Activated naive CD4-positive, alpha-beta T cell treated with anti-CD3 and anti-CD28 coated beads for 36 hours (primary cell): ENCODE data around the gene ZYG11A. TPM values are rescaled to one million over a fixed set of nuclear protein-coding genes. Genes with fewer than 3 reads are reported as not detected.
A peak's percentile ranks its signal among the peaks of the same experiment; 100 is the strongest.

Experiments used
- CTCF ChIA-PET: fragments of 350-600 bp; sonication (Branson Sonifier 250); formaldehyde crosslinking; loops from one replicate; lab custom pipeline; 2021; ENCODE audit warnings: antibody characterized with exemption; lab: Charles Lee
- DNase-seq: peaks from one replicate; pipeline ENCODE4 v3.0.0-alpha.2; 2020
- H3K27ac Mint-ChIP-seq: one replicate; pipeline ENCODE4 v1.8.0; 2021; ENCODE audit warnings: mild to moderate bottlenecking, mixed read lengths
- H3K27me3 Mint-ChIP-seq: one replicate; pipeline ENCODE4 v1.8.0; 2021; ENCODE audit warnings: low read depth, mixed read lengths
- H3K36me3 Mint-ChIP-seq: one replicate; pipeline ENCODE4 v1.8.0; 2021; ENCODE audit warnings: low read depth, mixed read lengths
- H3K4me1 Mint-ChIP-seq: one replicate; pipeline ENCODE4 v1.8.0; 2021; ENCODE audit warnings: low read depth, mixed read lengths
- H3K4me3 Mint-ChIP-seq: one replicate; pipeline ENCODE4 v1.8.0; 2021; ENCODE audit warnings: mild to moderate bottlenecking, moderate library complexity, mixed read lengths
- H3K9me3 Mint-ChIP-seq: one replicate; pipeline ENCODE4 v1.8.0; 2021; ENCODE audit warnings: mixed read lengths
- intact Hi-C: fragments of 100-400 bp; cut with micrococcal nuclease; formaldehyde crosslinking; loops from one replicate; pipeline ENCODE4 v1.15.1; 2023
- total RNA-seq, 2 experiments: library from RNA; stranded (reverse); gene quantifications; one replicate each; pipeline ENCODE4 v1.2.3, GENCODE V29; 2021

ZYG11A gene
- total RNA-seq, 2 experiments from 2014 or later = 0.05 TPM

DNA sequence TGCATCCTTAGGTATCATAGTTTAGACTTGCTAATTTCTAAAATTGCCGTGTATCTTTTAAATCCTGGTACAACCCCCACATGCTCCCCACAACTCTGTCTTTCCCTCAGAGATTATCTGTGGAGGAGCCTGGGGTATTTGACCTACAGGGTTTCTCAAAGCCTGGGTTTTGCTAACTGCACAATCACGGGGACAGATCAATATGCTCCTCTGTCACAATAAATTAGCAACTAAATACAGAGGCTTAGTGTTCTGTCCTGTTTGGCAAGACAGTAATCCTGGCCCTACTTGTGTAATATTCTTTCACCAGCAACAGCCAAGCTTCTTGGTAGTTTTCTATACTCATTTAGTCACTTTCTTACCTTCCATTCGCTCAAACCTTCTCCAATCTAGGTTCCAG, 70.5 kb downstream of the ZYG11A start:
- H3K9me3 Mint-ChIP-seq = no peaks in the 10 kb centered on the region
- H3K4me1 Mint-ChIP-seq = peaks cover 2% of the 10 kb centered on the region
- CTCF ChIA-PET = no interaction called here
- H3K27me3 Mint-ChIP-seq = no peaks in the 10 kb centered on the region
- intact Hi-C loops = no loop called here
- no peaks in the 10 kb centered on the region for H3K36me3 Mint-ChIP-seq
- no peak overlapping the region for H3K27ac Mint-ChIP-seq
- no peak overlapping the region for H3K4me3 Mint-ChIP-seq
- DNase-seq = no peak

DNA sequence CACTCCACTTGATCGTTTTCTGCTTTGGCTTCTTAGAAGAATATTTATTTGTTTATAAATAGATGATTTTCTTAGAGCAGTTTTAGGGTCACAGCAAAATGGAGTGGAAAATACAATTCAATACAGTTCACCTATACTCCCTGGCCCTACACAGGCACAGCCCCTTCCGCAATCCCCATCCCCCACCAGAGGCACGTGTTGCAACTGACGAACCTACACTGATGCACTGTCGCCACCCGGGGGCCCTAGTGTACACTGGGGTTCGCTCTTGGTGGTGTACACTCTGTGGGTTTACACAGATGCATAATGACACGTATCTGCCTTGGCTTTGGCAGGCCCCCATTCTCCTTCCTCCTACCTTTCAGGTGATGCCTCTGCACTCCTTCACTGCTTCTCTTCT, 71.0 kb downstream of the ZYG11A start:
- H3K9me3 Mint-ChIP-seq = no peaks in the 10 kb centered on the region
- DNase-seq = peak; percentile 34
- no peaks in the 10 kb centered on the region for H3K36me3 Mint-ChIP-seq
- no peak overlapping the region for H3K4me3 Mint-ChIP-seq
- no peak overlapping the region for H3K27ac Mint-ChIP-seq
- peaks cover 2% of the 10 kb centered on the region for H3K4me1 Mint-ChIP-seq
- no peaks in the 10 kb centered on the region for H3K27me3 Mint-ChIP-seq
- intact Hi-C loops = no loop called here
- CTCF ChIA-PET = no interaction called here

DNA sequence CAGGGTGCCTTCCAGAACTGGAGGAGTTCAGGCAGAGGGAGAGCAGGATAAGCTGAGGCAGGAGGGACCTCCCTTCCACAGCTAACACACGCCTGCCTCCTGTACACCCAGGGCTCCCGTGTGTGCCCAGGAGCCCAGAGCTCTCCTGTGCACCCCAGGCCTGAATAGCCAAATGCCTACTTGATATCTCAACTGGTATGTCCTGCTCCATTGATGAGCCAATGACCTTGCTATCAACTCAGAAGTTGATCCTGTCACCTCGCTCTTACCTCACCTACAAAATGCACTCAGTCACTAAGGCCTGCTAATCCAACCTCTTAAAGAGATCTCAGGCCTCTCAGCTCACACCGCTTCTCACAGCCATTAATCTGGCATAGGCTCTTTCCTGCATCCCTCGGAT, 71.9 kb downstream of the ZYG11A start:
- peaks cover 7% of the 10 kb centered on the region for H3K4me1 Mint-ChIP-seq
- no peak overlapping the region for H3K27ac Mint-ChIP-seq
- CTCF ChIA-PET = interaction anchor here (1.2 kb wide), 1 partner anchor 8 kb away, joined by 3 read pairs; no protein-coding TSS in a partner anchor
- no peaks in the 10 kb centered on the region for H3K9me3 Mint-ChIP-seq
- no peak for DNase-seq
- intact Hi-C loops = no loop called here
- no peaks in the 10 kb centered on the region for H3K27me3 Mint-ChIP-seq
- no peak overlapping the region for H3K4me3 Mint-ChIP-seq
- H3K36me3 Mint-ChIP-seq = no peaks in the 10 kb centered on the region

DNA sequence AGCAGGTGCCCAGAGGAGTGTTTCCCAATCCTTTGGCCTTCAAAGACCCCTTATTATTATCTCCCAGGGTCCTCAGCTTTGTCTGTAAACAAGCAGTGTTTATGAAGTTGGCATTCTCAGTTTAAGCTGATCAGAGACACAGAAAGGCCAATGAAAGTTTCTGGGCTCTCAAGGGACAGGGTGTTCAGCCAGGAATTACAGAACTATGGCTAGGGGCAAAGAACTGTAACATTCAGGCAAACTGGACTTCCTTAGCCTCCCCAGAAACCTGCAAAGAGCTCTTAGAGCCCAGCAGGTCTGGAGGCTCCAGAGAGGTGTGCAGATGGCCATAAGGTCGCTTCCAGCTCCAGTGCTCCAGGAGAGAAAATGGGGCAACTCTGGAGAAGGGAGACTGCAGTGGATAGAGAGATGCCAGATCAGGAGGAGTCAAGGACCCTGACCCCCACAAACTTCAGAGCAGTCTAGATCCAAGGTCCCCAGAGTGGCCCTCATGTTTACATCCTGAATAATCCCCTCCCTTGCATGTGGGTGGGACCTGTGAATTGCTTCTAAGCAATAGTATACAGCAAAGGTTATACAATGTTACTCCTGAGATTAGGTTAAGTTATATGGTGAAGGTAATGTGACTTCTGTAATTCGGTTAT, 72.8 kb downstream of the ZYG11A start:
- no peaks in the 10 kb centered on the region for H3K9me3 Mint-ChIP-seq
- intact Hi-C loops = no loop called here
- H3K4me1 Mint-ChIP-seq = peaks cover 16% of the 10 kb centered on the region
- no peak overlapping the region for H3K27ac Mint-ChIP-seq
- no peak for DNase-seq
- H3K4me3 Mint-ChIP-seq = no peak overlapping the region
- H3K36me3 Mint-ChIP-seq = no peaks in the 10 kb centered on the region
- H3K27me3 Mint-ChIP-seq = no peaks in the 10 kb centered on the region
- CTCF ChIA-PET = interaction anchor here (1.2 kb wide), 1 partner anchor 9 kb away, joined by 3 read pairs; no protein-coding TSS in a partner anchor

DNA sequence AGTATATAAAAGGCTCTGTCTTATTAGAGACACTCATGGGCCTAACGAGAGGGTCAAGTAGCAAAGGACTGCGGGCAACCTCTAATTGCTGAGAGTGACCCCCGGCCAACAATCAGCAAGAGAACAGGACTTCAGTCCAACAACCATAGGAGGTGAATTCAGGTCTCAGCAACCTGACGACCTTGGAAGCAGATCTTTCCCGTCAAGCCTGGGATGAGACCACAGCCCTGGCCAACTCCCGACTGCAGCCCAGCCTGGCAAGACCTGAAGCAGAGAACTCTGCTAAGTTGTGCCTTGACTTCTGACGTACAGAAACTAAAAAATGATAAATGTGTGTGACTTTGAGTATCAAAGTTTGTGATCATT, 73.3 kb downstream of the ZYG11A start:
- intact Hi-C loops = no loop called here
- Mint-ChIP-seq H3K27ac (no peak overlapping the region), H3K9me3 (no peaks in the 10 kb centered on the region), H3K36me3 (no peaks in the 10 kb centered on the region), H3K27me3 (no peaks in the 10 kb centered on the region), H3K4me3 (no peak overlapping the region), H3K4me1 (peaks cover 21% of the 10 kb centered on the region)
- CTCF ChIA-PET = no interaction called here
- no peak for DNase-seq

DNA sequence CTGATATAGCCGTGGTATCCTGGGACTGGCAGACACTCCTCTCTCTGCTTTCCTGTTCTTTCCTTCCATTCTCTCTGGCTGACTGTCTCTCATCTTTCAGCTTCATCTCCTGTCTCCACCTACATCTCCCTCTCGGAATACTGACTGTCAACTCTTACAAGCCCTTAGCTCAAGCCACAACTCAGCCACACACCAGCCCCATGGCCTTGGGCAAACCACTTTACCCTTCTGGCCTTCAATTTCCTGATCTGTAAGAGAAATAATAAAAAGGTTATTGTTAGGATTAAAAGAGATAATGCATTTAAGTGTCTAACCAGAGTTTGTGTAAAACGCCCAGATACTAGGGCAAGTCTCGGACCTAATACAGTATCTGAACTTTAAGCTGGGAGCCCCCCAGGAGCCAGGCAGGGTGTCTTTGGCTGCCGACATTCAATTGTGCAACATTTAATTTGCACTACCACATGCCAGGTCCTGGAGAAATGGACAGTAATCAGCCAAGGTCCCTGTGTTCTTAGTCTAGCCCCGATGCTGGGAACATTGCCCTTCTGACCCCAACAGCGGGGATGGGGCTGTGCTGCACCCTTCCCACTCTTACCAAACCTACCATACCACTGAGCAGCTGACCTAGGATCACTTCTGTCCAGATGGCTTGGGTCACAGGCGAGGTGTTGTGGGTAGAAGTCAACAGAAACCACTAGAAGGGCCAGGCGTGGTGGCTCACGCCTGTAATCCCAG, 73.8 kb downstream of the ZYG11A start:
- no peak overlapping the region for H3K27ac Mint-ChIP-seq
- no peaks in the 10 kb centered on the region for H3K9me3 Mint-ChIP-seq
- no peak overlapping the region for H3K4me3 Mint-ChIP-seq
- no peaks in the 10 kb centered on the region for H3K36me3 Mint-ChIP-seq
- peaks cover 21% of the 10 kb centered on the region for H3K4me1 Mint-ChIP-seq
- CTCF ChIA-PET = no interaction called here
- no peak for DNase-seq
- no peaks in the 10 kb centered on the region for H3K27me3 Mint-ChIP-seq
- intact Hi-C loops = no loop called here

DNA sequence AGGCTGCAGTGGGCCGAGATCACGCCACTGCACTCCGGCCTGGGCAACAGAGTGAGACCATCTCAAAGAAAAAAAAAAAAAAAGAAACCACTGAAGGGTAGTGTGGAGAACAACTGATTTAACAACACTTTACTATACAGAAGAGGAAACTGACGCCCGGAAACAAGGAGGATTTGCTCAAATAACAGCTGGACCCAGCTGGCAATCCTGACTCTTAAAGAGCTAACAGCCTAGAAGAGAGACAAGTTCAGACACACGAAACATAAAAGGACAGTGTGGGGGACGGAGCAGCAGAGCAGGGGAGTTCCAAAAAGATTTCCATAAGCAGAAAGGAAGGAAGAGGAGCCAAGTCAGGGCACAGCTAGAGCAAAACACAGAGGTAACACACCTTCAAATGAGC, 74.6 kb downstream of the ZYG11A start:
- intact Hi-C loops = no loop called here

DNA sequence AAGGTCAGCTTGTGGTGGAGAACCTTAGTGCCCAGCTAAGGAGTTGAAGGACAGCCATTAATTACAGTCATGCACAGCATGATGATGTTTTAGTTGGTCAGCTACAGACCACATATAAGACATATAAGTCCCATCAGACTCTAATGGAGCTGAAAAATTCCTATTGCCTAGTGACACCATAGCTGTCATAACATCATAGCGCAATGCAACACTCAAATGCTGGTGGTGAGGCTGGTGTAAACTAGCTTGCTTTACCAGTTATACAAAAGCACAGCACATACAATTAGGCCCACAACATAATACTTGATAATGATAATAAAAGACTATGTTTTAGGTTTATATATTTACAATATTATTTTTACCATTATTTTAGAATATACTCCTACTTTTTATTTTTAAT, 75.0 kb downstream of the ZYG11A start:
- H3K27me3 Mint-ChIP-seq = no peaks in the 10 kb centered on the region
- H3K4me3 Mint-ChIP-seq = no peak overlapping the region
- intact Hi-C loops = no loop called here
- H3K4me1 Mint-ChIP-seq = peaks cover 26% of the 10 kb centered on the region
- H3K36me3 Mint-ChIP-seq = no peaks in the 10 kb centered on the region
- no peak overlapping the region for H3K27ac Mint-ChIP-seq
- no peak for DNase-seq
- no peaks in the 10 kb centered on the region for H3K9me3 Mint-ChIP-seq
- CTCF ChIA-PET = interaction anchor here (0.6 kb wide), 1 partner anchor 257 kb away, joined by 4 read pairs; no protein-coding TSS in a partner anchor

More for the DNA sequence above, 74.6 kb downstream of the ZYG11A start:
- CTCF ChIA-PET = interaction anchor here (0.6 kb wide), 1 partner anchor 257 kb away, joined by 4 read pairs; no protein-coding TSS in a partner anchor
- H3K4me3 Mint-ChIP-seq = no peak overlapping the region
- no peak overlapping the region for H3K27ac Mint-ChIP-seq
- H3K9me3 Mint-ChIP-seq = no peaks in the 10 kb centered on the region
- DNase-seq = no peak
- no peaks in the 10 kb centered on the region for H3K27me3 Mint-ChIP-seq
- H3K4me1 Mint-ChIP-seq = peaks cover 25% of the 10 kb centered on the region
- H3K36me3 Mint-ChIP-seq = no peaks in the 10 kb centered on the region

DNA sequence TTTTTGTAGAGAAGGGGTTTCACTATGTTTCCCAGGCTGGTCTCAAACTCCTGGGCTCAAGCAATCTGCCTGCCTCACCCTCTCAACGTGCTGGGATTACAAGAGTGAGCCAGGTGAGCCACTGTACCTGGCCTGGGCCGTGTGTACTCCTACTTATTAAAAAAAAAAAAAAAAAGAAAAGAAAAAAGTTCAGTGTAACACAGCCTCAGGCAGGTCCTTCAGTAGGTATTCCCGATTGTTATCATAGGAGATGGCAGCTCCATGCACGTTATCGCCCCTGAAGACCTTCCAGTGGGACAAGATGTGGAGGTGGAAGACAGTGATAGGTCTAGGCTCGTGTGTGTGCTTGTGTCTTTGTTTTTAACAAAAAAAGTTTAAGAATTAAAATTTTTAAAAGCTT, 75.6 kb downstream of the ZYG11A start:
- Mint-ChIP-seq H3K4me3 (no peak overlapping the region), H3K36me3 (no peaks in the 10 kb centered on the region), H3K27ac (no peak overlapping the region), H3K27me3 (no peaks in the 10 kb centered on the region), H3K9me3 (no peaks in the 10 kb centered on the region), H3K4me1 (peaks cover 27% of the 10 kb centered on the region)
- intact Hi-C loops = no loop called here
- DNase-seq = no peak
- CTCF ChIA-PET = no interaction called here

DNA sequence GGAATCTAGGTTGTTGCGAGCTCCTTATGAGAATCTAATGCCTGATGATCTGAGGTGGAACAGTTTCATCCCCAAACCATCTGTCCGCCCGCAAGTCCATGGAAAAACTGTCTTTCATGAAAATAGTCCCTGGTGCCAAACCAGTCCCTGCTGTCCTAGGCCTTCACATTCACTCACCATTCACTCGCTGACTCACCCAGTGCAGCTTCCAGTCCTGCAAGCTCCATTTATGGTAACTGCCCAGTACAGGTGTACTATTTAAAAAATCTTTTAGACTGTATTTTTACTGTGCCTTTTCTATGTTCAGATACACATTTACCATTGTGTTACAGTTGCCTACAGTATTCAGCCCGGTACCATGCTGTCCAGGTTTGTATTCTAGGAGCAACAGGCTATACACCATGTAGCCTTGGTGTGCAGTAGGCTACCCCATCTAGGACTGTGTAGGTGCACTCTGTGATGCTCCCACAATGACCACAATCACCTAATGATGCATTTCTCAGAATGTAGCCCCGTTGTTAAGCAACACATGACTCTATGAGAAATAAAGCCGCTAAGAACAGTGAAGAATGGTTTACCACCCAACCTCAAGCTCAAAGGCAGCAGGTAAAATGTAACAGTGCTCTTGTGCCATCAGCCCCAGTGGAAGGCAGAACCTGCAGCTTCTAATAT, 76.6 kb downstream of the ZYG11A start:
- Mint-ChIP-seq H3K36me3 (no peaks in the 10 kb centered on the region), H3K4me1 (peaks cover 27% of the 10 kb centered on the region), H3K27me3 (no peaks in the 10 kb centered on the region), H3K27ac (no peak overlapping the region), H3K9me3 (no peaks in the 10 kb centered on the region), H3K4me3 (no peak overlapping the region)
- CTCF ChIA-PET = no interaction called here
- DNase-seq = no peak
- intact Hi-C loops = no loop called here

DNA sequence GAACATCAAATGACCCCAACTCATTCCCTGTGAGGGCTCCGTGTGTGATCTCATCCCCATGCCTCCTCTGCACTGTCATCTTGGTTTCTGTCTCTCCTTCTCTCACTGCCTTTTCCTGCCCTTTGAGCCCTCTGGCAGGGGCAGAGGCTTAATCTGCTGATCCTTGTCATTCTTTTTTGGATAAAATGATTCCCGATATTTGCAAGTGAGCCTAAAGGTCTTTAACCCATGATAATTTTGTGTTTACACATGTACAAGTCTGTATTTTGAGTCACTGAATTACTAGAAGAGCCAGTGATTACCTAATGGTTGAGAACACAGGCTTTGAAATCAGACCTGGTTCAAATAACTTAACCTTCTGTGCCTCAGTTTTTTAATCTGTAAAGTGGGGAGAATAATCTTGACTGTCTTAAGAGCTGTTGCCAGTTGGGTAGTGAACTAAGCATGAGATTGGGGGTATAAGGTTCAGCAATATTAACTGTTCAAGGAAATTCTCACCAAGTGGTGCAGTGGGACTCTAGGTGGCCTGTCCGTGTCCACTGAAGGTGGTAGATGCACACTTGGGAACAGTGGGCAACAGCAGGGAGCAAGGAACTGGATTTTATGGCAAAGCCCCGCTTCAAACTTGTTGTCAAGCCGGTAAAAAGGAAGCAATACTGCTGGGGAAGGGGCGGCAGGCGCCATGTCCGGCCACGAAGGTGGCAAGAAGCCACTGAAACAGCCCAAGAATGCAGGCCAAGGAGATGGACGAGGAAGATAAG, 77.3 kb downstream of the ZYG11A start:
- CTCF ChIA-PET = interaction anchor here (0.6 kb wide), 1 partner anchor 81 kb away, joined by 4 read pairs; no protein-coding TSS in a partner anchor
- no peak for DNase-seq
- peak overlapping the region; percentile 15 for H3K27ac Mint-ChIP-seq
- intact Hi-C loops = loop anchor here (2.0 to 10.0 kb wide), 5 partner anchors 193 to 495 kb away; partner anchors contain the start of genes CPT2 and ZYG11B
- H3K4me1 Mint-ChIP-seq = peaks cover 27% of the 10 kb centered on the region
- no peaks in the 10 kb centered on the region for H3K36me3 Mint-ChIP-seq
- no peaks in the 10 kb centered on the region for H3K9me3 Mint-ChIP-seq
- H3K27me3 Mint-ChIP-seq = no peaks in the 10 kb centered on the region
- peak overlapping the region; percentile 48 for H3K4me3 Mint-ChIP-seq
